GM21786 (cell line): Measurements from ENCODE around the gene NPIPB6.

ENCODE experiments used
- ATAC-seq: cut with Tn5 transposase; IDR thresholded peaks from one replicate; pipeline ENCODE4 v1.9.1; 2021; ENCODE audit not compliant: unreplicated experiment

The NPIPB6 gene

DNA sequence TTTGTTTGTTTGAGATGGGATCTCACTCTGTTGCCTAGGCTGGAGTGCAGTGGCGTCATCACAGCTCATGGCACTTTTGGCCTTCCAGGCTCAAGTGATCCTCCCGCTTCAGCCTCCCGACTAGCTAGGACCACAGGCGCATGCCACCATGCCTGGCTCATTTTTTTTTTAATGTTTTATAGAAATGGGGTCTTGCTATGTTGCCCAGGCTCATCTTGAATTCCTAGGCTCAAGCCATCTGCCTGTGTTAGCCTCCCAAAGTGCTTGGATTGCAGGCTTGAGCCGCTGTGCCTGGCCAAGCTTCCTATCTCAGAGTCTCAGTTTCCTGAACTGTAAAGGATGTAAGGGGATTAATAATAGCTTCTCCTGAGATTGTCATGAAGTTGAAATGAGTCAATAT is 63.0 kb downstream of the NPIPB6 start:
- no peak for ATAC-seq

DNA sequence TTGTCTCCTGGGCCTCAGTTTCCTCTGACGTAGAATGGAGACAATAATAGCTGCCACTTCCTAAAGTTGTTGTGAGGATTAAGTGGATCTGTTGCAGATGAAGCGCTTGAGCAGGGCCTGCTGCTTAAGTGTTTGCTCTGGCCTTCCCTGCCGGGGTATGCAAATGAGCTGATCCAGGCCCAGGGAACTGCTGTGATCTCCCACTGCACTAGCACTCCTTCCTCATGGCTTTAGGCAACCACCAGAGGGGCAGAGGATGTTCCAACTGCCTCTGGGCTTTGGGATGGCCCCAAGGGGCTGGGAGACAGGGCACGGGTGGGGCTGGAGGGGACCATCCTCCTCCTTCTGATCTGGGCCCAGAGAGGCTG is 64.8 kb downstream of the NPIPB6 start:
- no peak for ATAC-seq

DNA sequence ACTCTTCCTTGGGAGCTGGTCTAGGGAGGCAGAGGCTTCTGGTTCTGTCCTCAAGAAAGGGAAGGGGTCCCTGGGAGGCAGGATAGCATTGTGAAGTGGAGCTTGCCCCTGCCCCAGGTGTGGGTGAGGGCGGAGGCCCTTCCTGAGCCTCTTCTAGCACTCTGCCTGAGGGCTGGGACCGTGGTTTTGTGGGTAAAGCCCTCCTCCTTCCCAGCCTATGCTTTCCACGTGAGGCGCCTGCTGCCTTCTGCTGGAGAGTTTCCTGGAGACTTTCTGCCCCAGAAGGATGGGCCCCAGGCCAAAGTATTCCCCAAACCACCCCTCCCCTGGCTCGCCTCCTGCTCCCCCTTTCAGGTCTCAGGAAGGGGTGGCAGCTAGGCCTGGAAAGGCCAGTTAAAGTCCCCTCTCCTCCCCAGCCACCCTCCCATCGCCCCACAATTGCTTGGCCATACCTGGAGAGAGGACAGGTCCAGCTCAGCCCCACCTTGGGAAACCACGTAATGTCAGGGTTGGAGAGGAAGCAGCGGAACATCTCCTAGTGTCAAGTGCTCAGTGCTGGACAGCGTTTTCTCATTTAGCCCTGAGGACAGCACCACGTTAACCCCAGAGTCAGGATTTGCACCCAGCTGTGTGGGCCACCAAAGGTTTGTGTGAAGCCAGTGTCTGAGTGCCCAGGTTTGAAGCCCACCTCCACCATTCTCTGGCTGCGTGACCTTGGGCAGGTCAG is 65.4 kb downstream of the NPIPB6 start:
- no peak for ATAC-seq

DNA sequence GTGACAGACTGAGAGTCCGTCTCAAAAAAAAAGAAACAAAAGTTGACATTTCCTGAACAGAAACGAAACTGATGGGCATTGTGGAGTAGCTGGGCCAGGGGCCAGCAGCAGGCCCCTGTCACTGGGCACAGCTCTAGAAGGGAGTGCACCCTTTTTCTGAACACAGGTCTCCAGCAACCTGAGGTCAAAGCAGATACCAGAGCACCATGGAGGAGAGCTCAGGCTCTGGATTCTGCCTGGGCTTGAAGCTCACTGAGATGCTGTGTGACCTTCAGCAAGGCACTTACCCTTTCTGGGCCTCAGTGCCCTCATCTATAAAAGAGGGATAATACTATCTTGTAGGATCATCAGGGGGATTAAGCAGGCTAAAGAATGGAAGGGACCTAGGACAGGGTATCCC is 66.0 kb downstream of the NPIPB6 start:
- ATAC-seq, result no peak

DNA sequence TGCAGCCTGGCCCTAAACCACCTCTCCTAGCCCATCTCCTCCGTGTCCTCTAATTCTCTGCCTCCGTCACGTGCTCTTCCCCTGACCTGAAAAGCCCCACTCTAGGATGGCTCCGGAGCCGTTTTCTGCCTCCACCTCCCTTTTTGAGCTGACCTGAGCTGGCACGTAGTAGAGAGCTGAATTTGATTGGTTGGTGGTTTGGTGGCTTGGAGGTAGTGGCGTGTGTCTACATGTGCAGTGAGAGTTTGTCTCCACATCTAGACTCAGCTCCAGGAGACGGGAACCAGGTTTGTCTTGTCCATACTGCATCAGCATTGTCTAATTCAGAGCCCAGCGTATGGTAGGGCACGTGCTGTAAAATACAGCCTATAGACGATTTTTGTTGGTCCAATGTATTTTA is 68.0 kb downstream of the NPIPB6 start:
- ATAC-seq, result no peak

DNA sequence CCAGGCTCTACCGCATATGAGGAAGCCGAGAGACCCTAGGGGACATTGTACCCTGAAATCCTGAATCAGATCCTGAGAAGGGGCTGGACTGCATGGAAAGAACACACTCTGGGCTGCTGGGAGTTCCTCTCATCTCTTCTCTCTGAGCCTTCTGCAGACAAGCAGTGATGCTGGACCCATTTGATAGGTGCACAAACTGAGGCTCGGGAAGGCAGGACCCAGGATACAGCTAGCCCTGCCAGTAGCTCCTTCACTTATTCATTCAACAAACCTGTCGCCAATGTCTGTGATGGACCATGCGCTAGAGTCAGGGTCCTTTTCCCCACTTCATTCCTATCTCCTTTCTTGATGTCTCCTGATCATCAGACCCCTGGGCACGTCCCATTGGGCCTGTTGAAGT is 69.1 kb downstream of the NPIPB6 start:
- no peak for ATAC-seq

DNA sequence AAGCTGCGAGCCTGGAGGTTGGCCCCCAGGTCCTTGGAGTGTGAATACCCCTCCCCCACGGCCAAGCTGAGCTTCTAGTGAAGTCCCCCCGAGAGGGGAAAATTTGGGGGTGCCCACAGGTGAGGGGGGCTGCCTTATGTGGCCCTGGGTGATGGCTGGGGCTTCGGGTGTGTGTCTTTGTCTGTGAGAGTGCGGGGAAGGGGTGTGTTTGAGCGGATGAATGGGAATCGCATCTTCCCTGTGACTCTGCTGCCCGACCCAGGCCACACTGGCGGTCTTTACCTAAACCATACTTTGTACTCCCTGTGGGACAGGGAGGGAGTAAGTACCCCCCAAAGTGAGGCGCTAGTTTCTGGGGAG is 69.7 kb downstream of the NPIPB6 start:
- no peak for ATAC-seq

DNA sequence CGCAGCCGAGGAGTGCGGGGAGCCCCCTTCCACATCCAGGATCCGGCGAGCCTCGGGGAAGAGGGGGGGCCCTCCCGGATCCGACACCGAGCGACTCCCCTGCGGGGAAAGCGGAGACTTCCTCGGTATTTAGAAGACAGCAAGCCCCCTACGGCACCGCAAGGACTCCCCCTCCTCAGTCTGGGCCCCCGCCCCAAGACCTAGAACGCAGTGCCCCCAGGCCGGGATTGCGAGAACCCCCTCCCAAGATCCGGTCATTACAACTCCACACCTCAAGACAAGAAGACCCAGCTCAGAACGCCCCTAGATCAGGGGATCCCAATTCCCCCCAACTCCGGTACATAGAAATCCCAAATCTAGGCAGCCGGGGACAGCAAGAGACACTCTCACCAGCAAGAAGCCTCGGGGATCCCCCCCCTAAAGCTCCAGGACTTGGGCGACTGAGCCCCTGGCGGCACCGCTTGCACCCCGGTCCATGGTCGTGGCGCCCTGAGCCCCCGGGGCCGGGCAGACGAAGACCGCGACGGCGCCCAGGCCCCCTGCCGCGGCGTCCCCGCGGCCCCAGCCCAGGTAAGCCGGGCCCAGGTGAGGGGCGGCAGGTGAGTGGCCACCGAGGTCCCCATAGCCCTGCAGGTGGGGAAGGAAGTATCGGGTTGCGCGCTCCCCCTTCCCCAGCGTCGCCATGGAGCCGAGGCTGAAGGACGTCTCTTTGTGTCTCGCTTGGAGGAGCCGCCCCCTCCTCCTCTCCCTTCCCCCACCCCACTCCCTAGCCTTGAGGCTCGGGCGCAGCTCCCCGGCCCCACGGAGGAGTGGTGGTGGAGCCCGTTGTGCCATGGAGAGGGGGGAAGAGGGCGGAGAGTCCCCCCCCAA is 70.3 kb downstream of the NPIPB6 start:
- no peak for ATAC-seq
